ENCODE data around the gene WDR43.

DNA sequence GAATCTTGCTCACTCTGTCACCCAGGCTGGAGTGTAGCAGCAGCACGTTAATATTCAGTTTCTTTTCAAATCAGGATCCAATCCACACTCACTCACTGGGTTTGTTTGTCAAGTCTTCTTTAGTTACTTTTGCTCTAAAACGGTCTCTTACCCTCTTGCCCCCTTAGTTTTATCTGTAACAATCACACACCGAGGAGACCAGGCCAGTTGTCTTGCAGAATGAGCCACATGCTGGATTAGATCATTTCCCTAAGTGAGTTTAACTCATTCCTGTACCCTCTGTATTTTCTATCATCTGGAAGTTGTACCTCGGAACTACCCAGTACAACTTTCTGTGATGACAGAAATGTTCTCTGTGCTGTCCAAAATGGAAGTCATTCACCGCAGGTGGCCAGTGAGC lies 65.9 kb downstream of the WDR43 start:
- TF ChIP-seq EP300 (IDR thresholded peaks at IDR 0.05; ENCODE audit: borderline replicate concordance in 1 of 2, low read depth in 1 of 2, low read length in 1 of 2) (no peak), POLR2AphosphoS5 (IDR thresholded peaks at IDR 0.05; ENCODE audit: low read depth, low read length) (no peak), RFX5 (IDR thresholded peaks at IDR 0.05; ENCODE audit: low read length) (no peak), MEF2A (IDR thresholded peaks at IDR 0.05; ENCODE audit: borderline replicate concordance, low read depth) (no peak)
- TF ChIP-seq, protein P1, sequence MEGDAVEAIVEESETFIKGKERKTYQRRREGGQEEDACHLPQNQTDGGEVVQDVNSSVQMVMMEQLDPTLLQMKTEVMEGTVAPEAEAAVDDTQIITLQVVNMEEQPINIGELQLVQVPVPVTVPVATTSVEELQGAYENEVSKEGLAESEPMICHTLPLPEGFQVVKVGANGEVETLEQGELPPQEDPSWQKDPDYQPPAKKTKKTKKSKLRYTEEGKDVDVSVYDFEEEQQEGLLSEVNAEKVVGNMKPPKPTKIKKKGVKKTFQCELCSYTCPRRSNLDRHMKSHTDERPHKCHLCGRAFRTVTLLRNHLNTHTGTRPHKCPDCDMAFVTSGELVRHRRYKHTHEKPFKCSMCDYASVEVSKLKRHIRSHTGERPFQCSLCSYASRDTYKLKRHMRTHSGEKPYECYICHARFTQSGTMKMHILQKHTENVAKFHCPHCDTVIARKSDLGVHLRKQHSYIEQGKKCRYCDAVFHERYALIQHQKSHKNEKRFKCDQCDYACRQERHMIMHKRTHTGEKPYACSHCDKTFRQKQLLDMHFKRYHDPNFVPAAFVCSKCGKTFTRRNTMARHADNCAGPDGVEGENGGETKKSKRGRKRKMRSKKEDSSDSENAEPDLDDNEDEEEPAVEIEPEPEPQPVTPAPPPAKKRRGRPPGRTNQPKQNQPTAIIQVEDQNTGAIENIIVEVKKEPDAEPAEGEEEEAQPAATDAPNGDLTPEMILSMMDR (IDR thresholded peaks at IDR 0.05): no peak
- TF ChIP-seq, protein P2, sequence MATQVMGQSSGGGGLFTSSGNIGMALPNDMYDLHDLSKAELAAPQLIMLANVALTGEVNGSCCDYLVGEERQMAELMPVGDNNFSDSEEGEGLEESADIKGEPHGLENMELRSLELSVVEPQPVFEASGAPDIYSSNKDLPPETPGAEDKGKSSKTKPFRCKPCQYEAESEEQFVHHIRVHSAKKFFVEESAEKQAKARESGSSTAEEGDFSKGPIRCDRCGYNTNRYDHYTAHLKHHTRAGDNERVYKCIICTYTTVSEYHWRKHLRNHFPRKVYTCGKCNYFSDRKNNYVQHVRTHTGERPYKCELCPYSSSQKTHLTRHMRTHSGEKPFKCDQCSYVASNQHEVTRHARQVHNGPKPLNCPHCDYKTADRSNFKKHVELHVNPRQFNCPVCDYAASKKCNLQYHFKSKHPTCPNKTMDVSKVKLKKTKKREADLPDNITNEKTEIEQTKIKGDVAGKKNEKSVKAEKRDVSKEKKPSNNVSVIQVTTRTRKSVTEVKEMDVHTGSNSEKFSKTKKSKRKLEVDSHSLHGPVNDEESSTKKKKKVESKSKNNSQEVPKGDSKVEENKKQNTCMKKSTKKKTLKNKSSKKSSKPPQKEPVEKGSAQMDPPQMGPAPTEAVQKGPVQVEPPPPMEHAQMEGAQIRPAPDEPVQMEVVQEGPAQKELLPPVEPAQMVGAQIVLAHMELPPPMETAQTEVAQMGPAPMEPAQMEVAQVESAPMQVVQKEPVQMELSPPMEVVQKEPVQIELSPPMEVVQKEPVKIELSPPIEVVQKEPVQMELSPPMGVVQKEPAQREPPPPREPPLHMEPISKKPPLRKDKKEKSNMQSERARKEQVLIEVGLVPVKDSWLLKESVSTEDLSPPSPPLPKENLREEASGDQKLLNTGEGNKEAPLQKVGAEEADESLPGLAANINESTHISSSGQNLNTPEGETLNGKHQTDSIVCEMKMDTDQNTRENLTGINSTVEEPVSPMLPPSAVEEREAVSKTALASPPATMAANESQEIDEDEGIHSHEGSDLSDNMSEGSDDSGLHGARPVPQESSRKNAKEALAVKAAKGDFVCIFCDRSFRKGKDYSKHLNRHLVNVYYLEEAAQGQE (IDR thresholded peaks at IDR 0.05; ENCODE audit: low read depth, low read length): no peak
